HG02943 (cell line): ENCODE results near the gene ARMH1.
"Not testable (repeated sequence)": the region's sequence is repeated elsewhere in the genome, so short reads cannot be mapped to it uniquely, and the experiment has no call there.

ENCODE experiments used
- ATAC-seq: cut with Tn5 transposase; IDR thresholded peaks from one replicate; pipeline ENCODE4 v1.9.1; 2021; ENCODE audit warnings: mild to moderate bottlenecking, low read depth, moderate library complexity; ENCODE audit not compliant: unreplicated experiment

Gene ARMH1

DNA sequence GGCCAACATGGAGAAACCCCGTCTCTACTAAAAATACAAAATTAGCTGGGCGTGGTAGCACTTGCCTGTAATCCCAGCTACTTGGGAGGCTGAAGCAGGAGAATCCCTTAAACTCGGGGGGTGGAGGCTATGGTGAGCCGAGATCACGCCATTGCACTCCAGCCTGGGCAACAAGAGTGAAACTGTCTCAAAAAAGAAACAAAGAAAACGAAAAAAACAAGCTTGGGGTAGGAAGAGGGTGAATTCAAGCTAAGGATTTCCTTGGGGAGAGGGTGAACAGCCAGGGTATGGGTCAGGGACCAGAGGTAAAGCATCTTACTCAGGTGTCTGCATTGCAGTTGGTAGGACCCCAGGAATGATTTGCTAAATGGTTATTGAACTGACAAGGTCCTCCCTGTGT is 91.9 kb downstream of the ARMH1 start:
- not testable (repeated sequence) for ATAC-seq
